ENCODE measurements around the gene OR1A1. TPM values are rescaled to one million over a fixed set of nuclear protein-coding genes. Genes with fewer than 3 reads are reported as not detected.

The OR1A1 gene
- total RNA-seq, 1 experiment from 2014 or later: not detected

DNA sequence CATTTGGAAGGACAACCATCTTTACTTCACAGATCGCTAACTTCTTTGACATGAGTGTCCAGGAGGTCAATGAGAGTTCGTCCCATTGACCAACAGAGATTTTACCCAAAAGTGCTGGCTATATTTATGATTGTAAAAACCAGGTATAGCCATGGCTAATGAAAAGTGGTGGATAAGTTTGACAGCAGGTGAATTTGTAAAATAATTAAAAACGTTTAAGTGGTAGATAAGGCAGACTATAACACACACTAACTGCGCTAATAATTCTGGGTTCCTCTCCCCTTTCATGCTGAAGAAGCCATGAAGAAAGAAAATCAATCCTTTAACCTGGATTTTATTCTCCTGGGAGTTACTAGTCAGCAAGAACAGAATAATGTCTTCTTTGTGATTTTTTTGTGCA, 10.2 kb upstream of the OR1A1 start, which contains the start of gene OR1A2:
TSS of gene OR1A2 (plus strand) at position 301 of the 400 bp plus-strand sequence. CDS start at position 301, 0 bp downstream.
- peaks cover 70 to 97% of the 10 kb centered on the region in 2 experiments for H3K9me3 Mint-ChIP-seq
- WGBS (ENCODE audit: extremely low coverage, insufficient read length, low lambda C conversion rate): no CpG with 5 or more reads among the region's 4 CpGs

More for the DNA sequence above, 10.2 kb upstream of the OR1A1 start, which contains the start of gene OR1A2:
- Histone ChIP-seq H3K4ac (ENCODE audit: low read depth, low read length) (no peak within 1 kb of the TSS), H3K4me1 (ENCODE audit: insufficient read depth, low read length) (no peaks in the 10 kb centered on the region), H2BK12ac (ENCODE audit: insufficient read length, low read depth, low read length) (no peak within 1 kb of the TSS), H2BK15ac (ENCODE audit: low read depth, low read length) (no peak within 1 kb of the TSS), H3K14ac (ENCODE audit: insufficient read depth, low read length) (no peak within 1 kb of the TSS), H3K23ac (ENCODE audit: insufficient read length, low read depth, low read length) (no peak within 1 kb of the TSS), H3K79me1 (ENCODE audit: insufficient read depth, low read depth, low read length, poor library complexity, severe bottlenecking) (no peaks in the 10 kb centered on the region), H3K56ac (ENCODE audit: insufficient read length, low read depth, low read length) (no peak within 1 kb of the TSS), H3T11ph (ENCODE audit: low read length) (no peak within 1 kb of the TSS), H3K9ac (ENCODE audit: extremely low read depth, insufficient read length, low read length) (no peak within 1 kb of the TSS), H4K20me1 (ENCODE audit: control insufficient read depth, insufficient read depth, insufficient read length) (no peaks in the 10 kb centered on the region), H2AK5ac (ENCODE audit: insufficient read length, low read length) (no peak within 1 kb of the TSS), H3K27me3 (ENCODE audit: insufficient read depth, low read length) (no peaks in the 10 kb centered on the region), H2BK5ac (ENCODE audit: insufficient read length, low read length) (no peak within 1 kb of the TSS), H3K27ac (ENCODE audit: insufficient read length, low read depth, low read length) (no peak within 1 kb of the TSS), H4K91ac (ENCODE audit: insufficient read length, low read depth, low read length) (no peak within 1 kb of the TSS), H3K9me3 (ENCODE audit: control insufficient read depth, low read depth, low read length) (peaks cover 68% of the 10 kb centered on the region), H3K18ac (ENCODE audit: insufficient read length, low read depth, low read length) (no peak within 1 kb of the TSS), H4K5ac (ENCODE audit: insufficient read length, low read depth, low read length) (no peak within 1 kb of the TSS), H2AFZ (ENCODE audit: low read length) (no peak within 1 kb of the TSS), H3K79me2 (ENCODE audit: insufficient read depth, low read length) (no peaks in the 10 kb centered on the region), H2BK120ac (ENCODE audit: low read depth, low read length, poor library complexity, severe bottlenecking) (no peak within 1 kb of the TSS), H2BK20ac (ENCODE audit: low read depth, low read length, poor library complexity, severe bottlenecking) (no peak within 1 kb of the TSS), H3K4me2 (ENCODE audit: insufficient read depth, insufficient read length, low read length) (no peak within 1 kb of the TSS), H3K23me2 (ENCODE audit: insufficient read length, low read depth, low read length, poor library complexity, severe bottlenecking) (no peaks in the 10 kb centered on the region), H4K8ac (replicated peaks; ENCODE audit: insufficient read length, low read depth, low read length) (no peak within 1 kb of the TSS)
- no peaks in the 10 kb centered on the region for H3K27me3 Mint-ChIP-seq (ENCODE audit: low read depth)
- no peak for DNase-seq
- TF ChIP-seq, protein P1, sequence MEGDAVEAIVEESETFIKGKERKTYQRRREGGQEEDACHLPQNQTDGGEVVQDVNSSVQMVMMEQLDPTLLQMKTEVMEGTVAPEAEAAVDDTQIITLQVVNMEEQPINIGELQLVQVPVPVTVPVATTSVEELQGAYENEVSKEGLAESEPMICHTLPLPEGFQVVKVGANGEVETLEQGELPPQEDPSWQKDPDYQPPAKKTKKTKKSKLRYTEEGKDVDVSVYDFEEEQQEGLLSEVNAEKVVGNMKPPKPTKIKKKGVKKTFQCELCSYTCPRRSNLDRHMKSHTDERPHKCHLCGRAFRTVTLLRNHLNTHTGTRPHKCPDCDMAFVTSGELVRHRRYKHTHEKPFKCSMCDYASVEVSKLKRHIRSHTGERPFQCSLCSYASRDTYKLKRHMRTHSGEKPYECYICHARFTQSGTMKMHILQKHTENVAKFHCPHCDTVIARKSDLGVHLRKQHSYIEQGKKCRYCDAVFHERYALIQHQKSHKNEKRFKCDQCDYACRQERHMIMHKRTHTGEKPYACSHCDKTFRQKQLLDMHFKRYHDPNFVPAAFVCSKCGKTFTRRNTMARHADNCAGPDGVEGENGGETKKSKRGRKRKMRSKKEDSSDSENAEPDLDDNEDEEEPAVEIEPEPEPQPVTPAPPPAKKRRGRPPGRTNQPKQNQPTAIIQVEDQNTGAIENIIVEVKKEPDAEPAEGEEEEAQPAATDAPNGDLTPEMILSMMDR (conservative IDR thresholded peaks at IDR 0.05): no peak
- no peak within 1 kb of the TSS; a peak in 1 of 5 replicates for H3K4me3 Mint-ChIP-seq
- no peak within 1 kb of the TSS for H3K27ac Mint-ChIP-seq
- H3K4me1 Mint-ChIP-seq: no peaks in the 10 kb centered on the region
- peaks cover 0 to 30% (median 5%) of the 10 kb centered on the region in 3 experiments; a peak in 6 of 7 replicates for H3K36me3 Mint-ChIP-seq (ENCODE audit: insufficient read depth in 1 of 3, low read depth in 3 of 3)
